GM23248 (cell line): ENCODE data around the gene DHRS4L2.
"Not testable (repeated sequence)": the region's sequence is repeated elsewhere in the genome, so short reads cannot be mapped to it uniquely, and the experiment has no call there.

Experiments
- EZH2 ChIP-seq: fragments of 200-600 bp; sonication (generic); IDR thresholded peaks from 2 replicates; pipeline ENCODE4 v1.6.1; 2018; ENCODE audit warnings: antibody characterized with exemption, mild to moderate bottlenecking; ENCODE audit not compliant: insufficient read depth, poor library complexity, severe bottlenecking
- EZH2phosphoT487 ChIP-seq: fragments of 200-600 bp; sonication (generic); IDR thresholded peaks from 2 replicates; pipeline ENCODE4 v1.6.1; 2018; ENCODE audit warnings: antibody characterized with exemption, moderate library complexity, mild to moderate bottlenecking, low read depth; ENCODE audit not compliant: insufficient read depth

DNA sequence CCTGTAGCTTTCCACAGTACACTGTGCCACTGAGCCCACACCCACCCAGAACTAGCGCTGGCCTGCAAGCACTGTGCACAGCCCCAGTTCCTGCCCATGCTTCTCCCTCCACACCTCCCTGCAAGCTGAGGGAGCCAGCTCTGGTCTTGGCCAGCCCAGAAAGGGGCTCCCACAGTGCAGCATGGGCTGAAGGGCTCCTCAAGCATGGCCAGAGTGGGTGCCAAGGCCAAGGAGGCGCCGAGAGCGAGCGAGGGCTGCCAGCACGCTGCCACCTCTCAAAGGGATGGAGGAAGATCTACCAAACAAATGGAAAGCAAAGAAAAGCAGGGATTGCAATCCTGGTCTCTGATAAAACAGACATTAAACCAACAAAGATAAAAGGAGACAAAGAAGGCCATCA is 27.0 kb downstream of the DHRS4L2 start:
- not testable (repeated sequence) for TF ChIP-seq EZH2phosphoT487, EZH2
